ENCODE results near the gene DOHH.

GRCh38 chr19:3501780-3502179 lies 1.3 kb upstream of the DOHH start:
- TF ChIP-seq CTCF (conservative IDR thresholded peaks at IDR 0.05 in 1 of 2, IDR thresholded peaks at IDR 0.05 in 1 of 2; ENCODE audit: extremely low read depth in 1 of 2, insufficient read depth in 1 of 2, low read depth in 1 of 2, low read length in 2 of 2) (no peak), EZH2 (IDR thresholded peaks at IDR 0.05; ENCODE audit: borderline replicate concordance, low read length) (no peak)
